T-helper 22 cell (primary cell): ENCODE results near the gene DSE.
"Not testable (repeated sequence)": the region's sequence is repeated elsewhere in the genome, so short reads cannot be mapped to it uniquely, and the experiment has no call there.

Experiments
- DNase-seq: peaks from one replicate; pipeline ENCODE4 v3.0.0-alpha.2; 2020; ENCODE audit warnings: low read depth

Gene DSE

GRCh38 chr6:116370760-116371119, at the start of gene DSE:
DSE (plus strand) TSS chr6:116370947; CDS start chr6:116399251, 28,304 bp downstream.
- peak; percentile 74 for DNase-seq

GRCh38 chr6:116321933-116322332, 48.8 kb upstream of the DSE start:
- not testable (repeated sequence) for DNase-seq

GRCh38 chr6:116323863-116324262, 46.9 kb upstream of the DSE start:
- DNase-seq = no peak

- not testable (repeated sequence) for DNase-seq
Observed at GRCh38 chr6:116325634-116326132, 45.1 kb upstream of the DSE start.

- no peak for DNase-seq
Observed at GRCh38 chr6:116326181-116326671, 44.5 kb upstream of the DSE start.

- no peak for DNase-seq
Observed at GRCh38 chr6:116326996-116327395, 43.8 kb upstream of the DSE start.

DNA sequence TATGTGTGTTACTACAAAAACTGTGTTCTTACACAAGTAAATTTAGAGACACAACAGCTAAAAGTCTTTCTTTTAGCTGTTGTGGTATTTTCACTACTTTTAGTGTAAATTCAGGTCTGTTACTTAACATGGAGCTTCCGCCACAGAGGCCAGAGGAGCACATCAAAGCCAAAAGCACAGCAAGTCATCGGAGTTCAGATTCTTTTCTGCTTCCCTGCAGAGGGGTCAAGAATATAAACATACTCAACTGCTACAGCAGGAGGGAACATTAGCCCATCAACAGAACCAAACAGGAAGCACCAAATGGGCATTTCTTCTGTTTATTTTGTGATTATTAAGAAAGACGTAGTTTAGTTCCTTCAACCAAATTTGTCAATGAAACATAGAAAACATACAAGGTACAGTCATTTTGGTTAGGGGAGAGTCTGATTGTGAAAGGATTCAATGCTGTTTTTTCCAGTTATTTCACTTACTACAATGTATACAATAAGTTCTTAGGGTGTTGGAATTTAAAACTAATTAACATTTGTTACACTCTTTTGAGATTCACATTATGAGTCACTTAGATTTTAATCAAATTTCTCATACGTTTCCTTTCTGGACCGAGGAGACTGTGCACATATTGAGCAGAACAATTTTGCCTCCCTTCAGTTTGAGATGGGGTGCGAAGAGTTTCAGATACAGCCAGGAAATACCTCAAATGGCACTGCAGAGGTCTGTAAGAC, 42.8 kb upstream of the DSE start:
- DNase-seq = no peak

DNA sequence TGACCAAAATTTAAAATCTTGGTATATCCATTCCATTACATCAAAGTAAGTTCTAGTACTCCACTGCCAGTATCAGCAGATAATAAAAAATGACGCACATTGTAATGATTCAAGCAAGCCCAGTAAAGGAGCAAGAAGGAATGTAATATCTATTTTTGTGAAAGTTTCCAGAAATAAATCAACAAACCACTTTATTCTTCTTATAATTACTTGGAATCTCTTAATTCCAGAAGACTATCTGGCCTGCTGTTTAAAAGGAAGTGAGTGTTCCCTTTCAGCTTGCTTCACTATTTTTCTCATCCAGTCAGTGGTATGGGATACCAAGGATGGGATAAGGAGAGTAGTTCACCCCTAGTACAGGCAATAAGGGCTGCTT, 42.2 kb upstream of the DSE start:
- no peak for DNase-seq

- no peak for DNase-seq
Observed at GRCh38 chr6:116329156-116329555, 41.6 kb upstream of the DSE start.

- DNase-seq = no peak
Observed at GRCh38 chr6:116330511-116330910, 40.2 kb upstream of the DSE start.

DNA sequence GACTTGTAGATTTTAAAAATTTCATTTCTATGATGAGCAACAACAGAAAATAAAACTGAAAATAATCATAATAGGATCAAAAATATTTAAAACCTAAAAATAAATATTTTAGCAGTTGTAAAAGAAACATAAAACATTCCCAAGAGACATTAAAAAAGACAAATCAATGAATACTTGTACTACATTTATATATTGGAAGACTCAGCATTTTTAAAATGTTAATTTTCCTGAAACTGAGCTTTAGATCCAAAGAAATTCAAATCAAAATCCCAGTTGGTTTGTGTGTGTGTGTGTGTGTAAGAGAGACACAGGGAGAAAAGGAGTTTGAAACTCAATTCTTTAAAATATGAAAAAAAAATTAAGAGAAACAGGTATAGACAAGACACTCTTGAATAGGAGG, 38.7 kb upstream of the DSE start:
- DNase-seq = no peak

- DNase-seq = not testable (repeated sequence)
Observed at GRCh38 chr6:116334638-116335409, 35.9 kb upstream of the DSE start.

DNA sequence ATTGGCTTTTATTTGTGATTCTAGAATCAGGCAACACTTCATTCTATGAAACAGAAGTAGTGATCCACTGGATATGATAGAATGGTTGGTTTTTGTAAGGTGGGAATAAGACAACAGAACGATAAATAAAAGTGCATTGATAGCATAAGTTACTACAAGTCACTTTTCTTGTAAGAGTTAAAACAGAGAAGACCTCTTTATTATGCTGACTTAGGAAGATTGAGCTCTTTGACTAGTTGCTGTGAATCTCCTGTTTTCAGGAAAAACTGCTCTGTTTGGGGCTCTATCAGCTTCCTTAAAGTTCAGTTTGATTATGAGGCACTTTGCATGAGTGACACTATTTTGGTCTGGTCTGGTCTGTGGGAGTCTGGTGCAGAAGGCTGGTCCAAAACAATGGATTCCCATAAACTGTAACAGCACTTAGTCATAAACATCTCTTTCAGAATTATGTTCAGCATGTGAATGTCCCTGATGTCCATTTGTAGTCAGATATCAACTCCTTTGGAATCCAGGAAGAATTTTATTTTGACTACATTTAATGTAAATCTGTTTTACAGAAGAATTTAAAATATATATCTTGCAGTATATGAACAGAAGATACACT, 35.0 kb upstream of the DSE start:
- DNase-seq = no peak

- no peak for DNase-seq
Observed at GRCh38 chr6:116338943-116339342, 31.8 kb upstream of the DSE start.

DNA sequence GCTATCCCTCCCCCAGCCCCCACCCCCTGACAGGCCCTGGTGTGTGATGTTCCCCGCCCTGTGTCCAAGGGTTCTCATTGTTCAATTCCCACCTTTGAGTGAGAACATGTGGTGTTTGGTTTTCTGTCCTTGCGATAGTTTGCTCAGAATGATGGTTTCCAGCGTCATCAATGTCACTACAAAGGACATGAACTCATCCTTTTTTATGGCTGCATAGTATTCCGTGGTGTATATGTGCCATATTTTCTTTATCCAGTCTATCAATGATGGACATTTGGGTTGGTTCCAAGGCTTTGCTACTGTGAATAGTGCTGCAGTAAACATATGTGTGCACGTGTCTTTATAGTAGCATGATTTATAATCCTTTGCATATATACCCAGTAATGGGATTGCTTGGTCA, 30.1 kb upstream of the DSE start:
- DNase-seq = not testable (repeated sequence)

GRCh38 chr6:116349216-116349615, 21.5 kb upstream of the DSE start:
- no peak for DNase-seq

GRCh38 chr6:116351101-116351500, 19.6 kb upstream of the DSE start:
- DNase-seq = no peak

GRCh38 chr6:116352515-116353471, 18.0 kb upstream of the DSE start:
- no peak for DNase-seq

- no peak for DNase-seq
Observed at GRCh38 chr6:116354236-116354635, 16.5 kb upstream of the DSE start.

DNA sequence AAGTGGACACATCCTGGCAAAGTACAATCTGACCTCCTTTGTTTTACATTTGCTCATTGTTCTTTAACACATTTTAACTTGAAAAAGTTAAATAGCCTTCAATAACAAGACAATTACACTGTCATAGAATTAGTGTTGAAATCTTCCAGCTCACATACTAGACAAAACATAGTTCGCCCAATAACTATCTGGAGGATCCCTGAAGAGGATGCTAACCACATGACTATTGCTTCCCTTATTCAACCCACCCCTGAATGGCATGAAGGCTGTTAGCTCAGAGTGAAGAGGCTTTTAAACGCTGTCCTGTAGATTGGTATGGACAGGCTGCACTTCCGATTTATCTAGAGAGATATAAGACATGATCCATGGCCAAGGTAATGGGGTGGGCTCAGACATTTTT, 15.0 kb upstream of the DSE start:
- no peak for DNase-seq

- no peak for DNase-seq
Observed at GRCh38 chr6:116359131-116359530, 11.6 kb upstream of the DSE start.

DNA sequence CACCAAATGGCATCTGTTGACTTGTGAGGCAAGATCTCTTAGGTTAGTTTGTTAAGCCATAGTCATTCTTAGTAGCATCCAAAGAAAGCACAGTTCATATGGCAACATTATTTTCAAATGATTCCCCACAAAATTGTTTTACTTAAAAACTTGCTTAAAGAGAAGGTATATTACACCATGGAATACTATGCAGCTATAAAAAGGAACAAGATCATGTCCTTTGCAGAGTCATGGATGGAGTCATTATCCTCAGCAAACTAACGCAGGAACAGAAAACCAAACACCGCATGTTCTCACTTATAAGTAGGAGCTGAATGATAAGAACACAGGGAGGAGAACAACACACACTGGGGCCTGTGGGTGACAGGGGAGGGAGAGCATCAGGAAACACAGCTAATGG, 10.9 kb upstream of the DSE start:
- DNase-seq = no peak
